Keratinocyte (primary cell): ENCODE results near the gene CLEC16A. TPM values are rescaled to one million over a fixed set of nuclear protein-coding genes. Genes with fewer than 3 reads are reported as not detected.

Source experiments
- DNase-seq: peaks from one replicate; pipeline ENCODE4 v3.0.0-alpha.2; 2011; ENCODE audit warnings: low read depth, missing footprints, low spot score
- FAIRE-seq: peaks from 2 replicates; lab custom pipeline; 2011; peaks lifted over from hg19 to GRCh38; lab: Jason Lieb, UNC
- H2AFZ ChIP-seq: 2 replicates; pipeline ENCODE4 v1.6.0; 2012; ENCODE audit warnings: low read length, control low read depth, inconsistent platforms; ENCODE audit not compliant: control insufficient read depth
- H3K27ac ChIP-seq: 2 replicates; pipeline ENCODE4 v1.5.1; 2011; ENCODE audit warnings: low read length; ENCODE audit not compliant: control insufficient read depth, insufficient read depth
- H3K27me3 ChIP-seq: 3 replicates; pipeline ENCODE4 v1.6.0; 2011; ENCODE audit warnings: low read length; ENCODE audit not compliant: control insufficient read depth, insufficient read depth; ENCODE audit errors: extremely low read depth
- H3K36me3 ChIP-seq, 2 experiments: 2 replicates in 1 of 2; 3 replicates in 1 of 2; pipeline ENCODE4 v1.5.1; 2011; ENCODE audit warnings: low read length in 2 of 2, mild to moderate bottlenecking in 1 of 2; ENCODE audit not compliant: control insufficient read depth in 2 of 2, insufficient read depth in 2 of 2; ENCODE audit errors: extremely low read depth in 1 of 2
- H3K4me1 ChIP-seq: 3 replicates; pipeline ENCODE4 v1.5.1; 2011; ENCODE audit warnings: low read length; ENCODE audit not compliant: control insufficient read depth, insufficient read depth; ENCODE audit errors: extremely low read depth
- H3K4me2 ChIP-seq: 3 replicates; pipeline ENCODE4 v1.6.0; 2011; ENCODE audit warnings: low read depth, low read length; ENCODE audit not compliant: control insufficient read depth, insufficient read depth; ENCODE audit errors: extremely low read depth
- H3K4me3 ChIP-seq, 3 experiments: fragments of 200-600 bp in 1 of 3; sonication (generic) in 1 of 3; 2 replicates in 2 of 3; 3 replicates in 1 of 3; pipeline ENCODE4 v1.5.1; 2011 to 2016; ENCODE audit warnings: low read length in 3 of 3, mild to moderate bottlenecking in 3 of 3, control low read depth in 2 of 3, inconsistent platforms in 1 of 3, low read depth in 1 of 3, mixed read lengths in 1 of 3, mixed run types in 1 of 3, moderate library complexity in 1 of 3; ENCODE audit not compliant: control insufficient read depth in 2 of 3, insufficient read depth in 2 of 3; ENCODE audit errors: extremely low read depth in 1 of 3
- H3K79me2 ChIP-seq: 2 replicates; pipeline ENCODE4 v1.6.0; 2012; ENCODE audit warnings: low read length; ENCODE audit not compliant: control insufficient read depth, insufficient read depth
- H3K9ac ChIP-seq: 3 replicates; pipeline ENCODE4 v1.6.0; 2011; ENCODE audit warnings: low read length; ENCODE audit not compliant: control insufficient read depth, insufficient read depth; ENCODE audit errors: extremely low read depth
- H3K9me1 ChIP-seq: 3 replicates; pipeline ENCODE4 v1.6.0; 2011; ENCODE audit warnings: low read length; ENCODE audit not compliant: control insufficient read depth, insufficient read depth; ENCODE audit errors: extremely low read depth
- H3K9me3 ChIP-seq: 2 replicates; pipeline ENCODE4 v1.5.1; 2012; ENCODE audit warnings: low read depth, low read length; ENCODE audit not compliant: control insufficient read depth
- H4K20me1 ChIP-seq: 3 replicates; pipeline ENCODE4 v1.6.0; 2011; ENCODE audit warnings: low read length; ENCODE audit not compliant: control insufficient read depth, insufficient read depth; ENCODE audit errors: extremely low read depth
- EZH2 ChIP-seq: IDR thresholded peaks from one replicate; pipeline ENCODE4 v1.6.1; 2012; ENCODE audit warnings: inconsistent platforms, mild to moderate bottlenecking, low read length, moderate library complexity
- dilution Hi-C: fragments of 300-500 bp; cut with MboI; formaldehyde crosslinking; loops from one replicate; pipeline ENCODE4 v1.7.0; 2020; ENCODE audit warnings: low sequenced_read_pairs; ENCODE audit not compliant: extremely low pct_ligation_motif_present
- polyA plus RNA-seq, 5 experiments: library from polyadenylated mRNA; depleted of rRNA in 3 of 5; stranded (reverse) in 3 of 5; stranded (forward) in 1 of 5; unstranded in 1 of 5; fragments of >200 nt; gene quantifications; 1 replicate in 1 of 5; 2 replicates in 3 of 5; 3 replicates in 1 of 5; pipeline versions ENCODE4 v1.2.1 to v1.2.3, GENCODE V29; 2011 to 2012; ENCODE audit warnings: missing spikeins in 2 of 5, low read depth in 1 of 5, low replicate concordance in 1 of 5
- TF ChIP-seq, protein P1 (sequence below), 3 experiments: IDR thresholded peaks in 1 of 3; conservative IDR thresholded peaks in 1 of 3; optimal IDR thresholded peaks in 1 of 3; 2 replicates in 2 of 3; 3 replicates in 1 of 3; pipeline versions ENCODE3 to v1.5.1; 2011; ENCODE audit warnings: low read length in 3 of 3, mild to moderate bottlenecking in 3 of 3, moderate library complexity in 2 of 3, control low read depth in 1 of 3, inconsistent platforms in 1 of 3; ENCODE audit not compliant: insufficient read depth in 2 of 3; ENCODE audit errors: extremely low read depth in 1 of 3

Gene CLEC16A
- polyA plus RNA-seq, 1 donor (not counting 4 experiments of a cell fraction or from before 2014, with no cell fraction given) = 9.5 TPM

DNA sequence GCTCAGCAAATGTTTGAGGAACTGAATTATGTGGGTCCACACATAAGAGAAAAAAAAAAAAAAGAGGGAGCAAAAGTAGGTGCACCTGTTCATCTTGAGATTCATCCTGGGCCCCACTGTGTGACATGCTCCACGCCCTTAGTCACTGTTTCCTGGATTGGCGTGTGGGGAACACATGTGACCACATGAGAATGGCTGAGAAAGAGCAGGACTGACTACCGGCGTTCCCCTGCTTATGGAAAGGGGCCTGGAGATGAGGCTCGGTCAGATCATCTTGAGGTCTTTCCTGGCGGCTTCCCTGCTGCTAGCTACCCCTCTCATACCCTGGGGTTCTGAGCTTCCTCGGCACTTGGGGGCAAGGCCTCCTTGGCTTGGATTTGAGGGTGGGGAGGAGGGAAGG is 6.0 kb upstream of the CLEC16A start:
- dilution Hi-C loops = no loop called here
- Histone ChIP-seq H3K4me2 (peak overlapping the region; percentile 92), H3K79me2 (peaks cover 77% of the 10 kb centered on the region)

DNA sequence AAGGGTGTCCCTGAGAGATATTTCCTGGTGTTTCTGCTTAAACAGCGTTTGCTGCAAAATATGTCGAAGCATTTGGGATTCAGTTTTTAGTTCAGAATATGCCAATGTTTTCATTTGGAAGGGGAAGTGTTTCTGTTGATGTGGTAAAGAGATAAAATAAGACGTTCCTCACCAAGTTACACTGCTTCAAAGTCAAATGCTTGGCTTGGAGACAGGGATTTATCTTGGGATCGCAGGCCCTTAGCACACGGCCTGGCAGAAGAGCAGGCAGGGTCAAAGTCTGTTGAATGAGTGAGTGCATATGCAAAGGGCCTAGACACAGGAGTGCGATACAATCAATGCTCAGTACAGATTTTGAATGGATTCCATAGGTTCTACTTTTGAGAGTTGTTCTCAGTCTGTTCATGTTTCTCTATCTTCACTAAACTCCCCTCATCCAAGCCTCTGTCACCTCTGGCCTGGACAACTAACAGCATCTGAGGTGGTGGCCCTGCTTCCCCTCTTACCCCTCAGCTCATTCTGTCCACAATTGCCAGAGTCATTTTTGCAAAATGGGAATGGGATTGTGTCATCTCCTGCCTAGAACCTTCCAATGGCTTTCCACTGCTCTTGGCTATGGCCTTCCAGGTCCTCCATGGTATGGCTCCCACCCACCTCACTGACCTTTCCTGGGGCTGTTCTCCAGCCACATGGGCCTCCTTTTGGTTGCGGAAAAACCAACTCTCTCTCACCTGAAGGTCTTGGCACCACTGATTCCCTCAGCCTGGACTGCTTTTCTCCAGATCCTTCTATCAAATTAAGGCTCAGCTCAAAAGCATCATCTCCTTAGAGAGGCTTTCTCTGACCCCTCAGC is 5.3 kb upstream of the CLEC16A start:
- peaks cover 31% of the 10 kb centered on the region for H4K20me1 ChIP-seq
- FAIRE-seq (no peak), DNase-seq (no peak)
- no peak overlapping the region for H3K9ac ChIP-seq
- no peak overlapping the region for H3K27ac ChIP-seq
- TF ChIP-seq, protein P1, sequence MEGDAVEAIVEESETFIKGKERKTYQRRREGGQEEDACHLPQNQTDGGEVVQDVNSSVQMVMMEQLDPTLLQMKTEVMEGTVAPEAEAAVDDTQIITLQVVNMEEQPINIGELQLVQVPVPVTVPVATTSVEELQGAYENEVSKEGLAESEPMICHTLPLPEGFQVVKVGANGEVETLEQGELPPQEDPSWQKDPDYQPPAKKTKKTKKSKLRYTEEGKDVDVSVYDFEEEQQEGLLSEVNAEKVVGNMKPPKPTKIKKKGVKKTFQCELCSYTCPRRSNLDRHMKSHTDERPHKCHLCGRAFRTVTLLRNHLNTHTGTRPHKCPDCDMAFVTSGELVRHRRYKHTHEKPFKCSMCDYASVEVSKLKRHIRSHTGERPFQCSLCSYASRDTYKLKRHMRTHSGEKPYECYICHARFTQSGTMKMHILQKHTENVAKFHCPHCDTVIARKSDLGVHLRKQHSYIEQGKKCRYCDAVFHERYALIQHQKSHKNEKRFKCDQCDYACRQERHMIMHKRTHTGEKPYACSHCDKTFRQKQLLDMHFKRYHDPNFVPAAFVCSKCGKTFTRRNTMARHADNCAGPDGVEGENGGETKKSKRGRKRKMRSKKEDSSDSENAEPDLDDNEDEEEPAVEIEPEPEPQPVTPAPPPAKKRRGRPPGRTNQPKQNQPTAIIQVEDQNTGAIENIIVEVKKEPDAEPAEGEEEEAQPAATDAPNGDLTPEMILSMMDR (optimal IDR thresholded peaks at IDR 0.05 in 1 of 3, IDR thresholded peaks at IDR 0.05 in 1 of 3, conservative IDR thresholded peaks at IDR 0.05 in 1 of 3; ENCODE audit: extremely low read depth in 1 of 3, insufficient read depth in 2 of 3, low read length in 3 of 3) = no peak
- no peak for TF ChIP-seq EZH2
- H2AFZ ChIP-seq = no peak overlapping the region
- no peaks in the 10 kb centered on the region for H3K27me3 ChIP-seq
- H3K4me3 ChIP-seq = peak overlapping the region in 1 of 3 experiments; percentile 80
- H3K36me3 ChIP-seq = peaks cover 8 to 27% of the 10 kb centered on the region in 2 experiments
- peak overlapping the region; percentile 92 for H3K4me2 ChIP-seq
- H3K9me1 ChIP-seq = peaks cover 5% of the 10 kb centered on the region
- H3K9me3 ChIP-seq = no peaks in the 10 kb centered on the region
- H3K4me1 ChIP-seq = peaks cover 39% of the 10 kb centered on the region
- dilution Hi-C loops = no loop called here
- peaks cover 70% of the 10 kb centered on the region for H3K79me2 ChIP-seq

More for the DNA sequence above, 6.0 kb upstream of the CLEC16A start:
- Histone ChIP-seq H3K27ac (no peak overlapping the region), H3K36me3 (peaks cover 10 to 27% of the 10 kb centered on the region in 2 experiments), H3K9ac (no peak overlapping the region), H4K20me1 (peaks cover 33% of the 10 kb centered on the region), H3K9me3 (no peaks in the 10 kb centered on the region), H3K4me1 (peaks cover 33% of the 10 kb centered on the region), H3K27me3 (no peaks in the 10 kb centered on the region), H3K4me3 (peak overlapping the region in 1 of 3 experiments; percentile 5), H2AFZ (no peak overlapping the region), H3K9me1 (peaks cover 5% of the 10 kb centered on the region)
- TF ChIP-seq, protein P1 (optimal IDR thresholded peaks at IDR 0.05 in 1 of 3, IDR thresholded peaks at IDR 0.05 in 1 of 3, conservative IDR thresholded peaks at IDR 0.05 in 1 of 3; ENCODE audit: extremely low read depth in 1 of 3, insufficient read depth in 2 of 3, low read length in 3 of 3) = no peak
- no peak for TF ChIP-seq EZH2
- DNase-seq = no peak
- no peak for FAIRE-seq
